NCI-H1092 (cell line): ENCODE data around the gene SERPINB10.

Experiments used
- DNase-seq: peaks from one replicate; lab custom pipeline; 2025; lab: John Stamatoyannopoulos, UW

Gene SERPINB10

DNA sequence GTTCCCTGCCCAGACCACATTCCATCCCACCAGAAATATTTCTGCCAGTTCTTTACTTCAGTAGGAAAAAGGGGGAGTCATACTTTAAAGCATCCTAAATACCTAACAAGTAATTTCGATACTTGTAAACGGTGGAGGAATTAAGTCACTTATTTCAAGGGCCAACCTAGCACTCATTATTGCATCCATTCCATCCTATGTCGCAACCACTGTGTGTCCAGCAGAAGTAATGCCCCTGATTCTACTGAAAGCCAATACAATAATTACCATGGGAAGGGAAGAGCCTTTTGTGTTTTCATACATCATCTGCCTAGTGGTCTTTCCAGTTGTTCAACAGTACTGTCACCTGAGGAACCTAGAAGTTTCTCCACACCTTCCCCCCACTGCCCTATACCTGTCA, 74.6 kb downstream of the SERPINB10 start:
- DNase-seq = no peak
